HG03066 (cell line): ENCODE measurements around the gene TSPAN14.

Experiments
- ATAC-seq: cut with Tn5 transposase; IDR thresholded peaks from one replicate; pipeline ENCODE4 v1.9.1; 2021; ENCODE audit warnings: low read depth; ENCODE audit not compliant: unreplicated experiment

TSPAN14 gene

DNA sequence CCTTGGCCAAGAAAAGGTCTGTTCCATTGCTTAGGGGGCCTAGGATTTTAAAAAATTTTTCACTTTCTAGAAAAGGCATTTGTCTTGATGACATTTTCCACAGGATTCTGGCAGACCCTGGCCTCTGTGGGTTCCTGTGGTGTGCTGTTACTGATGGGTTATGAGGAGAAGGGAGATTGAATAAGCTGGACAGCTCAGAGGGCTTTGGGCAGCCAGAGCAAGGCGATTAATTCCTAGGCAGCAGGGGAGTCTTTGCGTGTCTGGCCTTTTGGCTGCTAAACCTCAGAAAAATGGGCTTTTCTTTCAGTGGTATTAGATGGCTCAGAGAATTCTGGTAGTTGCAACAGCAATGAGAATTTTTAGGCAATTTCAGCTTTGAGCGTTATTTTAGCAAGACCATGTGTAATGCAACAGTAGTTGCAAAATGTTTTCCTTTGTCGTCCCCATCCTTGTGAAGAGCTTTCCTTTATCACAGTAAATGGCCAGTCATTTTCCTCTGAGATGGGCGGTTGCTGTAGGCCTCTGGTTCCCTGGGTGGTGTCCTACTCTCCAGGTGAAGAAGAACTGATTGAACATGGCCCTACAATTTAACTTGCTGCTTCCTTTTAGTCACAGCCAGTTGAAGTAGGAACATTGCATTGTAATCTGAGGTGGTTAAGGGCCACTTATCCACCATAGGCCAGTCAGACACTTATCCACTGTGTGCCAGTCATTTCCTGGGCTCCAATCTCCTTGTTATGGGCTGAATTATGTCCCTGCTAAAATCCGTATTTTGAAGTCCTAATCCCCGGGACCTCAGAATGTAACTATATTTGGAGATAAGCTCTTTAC is 126.7 kb downstream of the TSPAN14 start:
- no peak for ATAC-seq

DNA sequence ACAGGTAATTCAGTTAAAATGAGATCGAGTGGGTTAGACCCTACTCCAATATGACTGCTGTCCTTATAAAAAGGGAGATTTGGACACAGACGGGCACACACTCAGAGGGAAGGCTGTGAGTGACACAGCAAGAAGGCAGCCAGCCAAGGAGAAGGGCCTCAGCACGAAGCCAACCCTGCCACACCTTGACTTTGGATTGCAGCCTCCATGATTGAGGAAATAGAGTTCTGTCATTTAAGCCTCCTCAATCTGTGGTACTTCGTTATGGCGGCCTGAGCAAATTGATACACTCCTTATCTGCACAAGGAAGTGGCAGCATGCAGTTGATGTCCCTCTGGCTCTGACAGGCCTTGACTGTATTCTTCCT is 127.3 kb downstream of the TSPAN14 start:
- no peak for ATAC-seq

DNA sequence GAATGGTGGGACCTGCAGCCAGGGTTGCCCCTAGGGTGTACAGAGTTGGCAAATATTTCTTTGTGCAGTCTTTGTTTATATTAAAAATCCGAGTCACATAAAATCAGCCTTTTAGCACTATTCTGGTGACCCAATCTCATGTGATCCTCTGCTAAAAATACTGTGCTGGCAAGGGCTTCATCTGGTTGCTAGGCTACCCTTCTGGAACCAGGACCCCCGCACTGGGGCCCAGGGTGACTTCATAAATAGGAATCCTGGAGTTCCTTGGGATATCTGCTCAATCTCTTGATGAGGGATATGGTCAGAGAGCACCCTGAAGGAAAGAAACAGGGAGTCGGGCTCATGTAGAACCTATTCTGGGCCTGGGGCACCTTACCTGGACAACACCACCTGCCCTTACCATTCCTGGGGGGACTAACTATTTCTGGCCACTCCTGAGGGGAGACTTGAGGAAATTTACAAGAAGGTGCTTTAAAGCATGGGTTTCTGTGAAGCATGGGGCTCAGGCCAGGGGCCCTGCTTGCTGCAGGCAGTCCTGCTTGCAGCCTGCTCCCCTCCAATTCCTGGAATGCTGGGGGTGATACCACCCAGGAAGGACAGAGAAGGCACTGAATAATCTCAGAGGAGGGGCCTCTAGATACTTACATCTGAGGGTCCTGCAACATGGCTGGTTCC is 128.3 kb downstream of the TSPAN14 start:
- ATAC-seq: no peak
